ENCODE results near the gene MTMR10.
A peak's percentile ranks its signal among the peaks of the same experiment; 100 is the strongest.

The MTMR10 gene

GRCh38 chr15:31035610-31036009 lies 44.2 kb upstream of the MTMR10 start:
- no peak for DNase-seq (ENCODE audit: low read depth)
- H3K4me3 ChIP-seq (ENCODE audit: control insufficient read depth, low read depth, low read length) = no peak overlapping the region
- no peak for TF ChIP-seq CTCF (IDR thresholded peaks at IDR 0.05; ENCODE audit: control insufficient read depth, insufficient read depth, low read depth, low read length, missing control alignments)

GRCh38 chr15:31034152-31034551 lies 42.7 kb upstream of the MTMR10 start:
- no peak overlapping the region for H3K4me3 ChIP-seq (ENCODE audit: control insufficient read depth, low read depth, low read length)
- DNase-seq (ENCODE audit: low read depth) = no peak
- no peak for TF ChIP-seq CTCF (IDR thresholded peaks at IDR 0.05; ENCODE audit: control insufficient read depth, insufficient read depth, low read depth, low read length, missing control alignments)

DNA sequence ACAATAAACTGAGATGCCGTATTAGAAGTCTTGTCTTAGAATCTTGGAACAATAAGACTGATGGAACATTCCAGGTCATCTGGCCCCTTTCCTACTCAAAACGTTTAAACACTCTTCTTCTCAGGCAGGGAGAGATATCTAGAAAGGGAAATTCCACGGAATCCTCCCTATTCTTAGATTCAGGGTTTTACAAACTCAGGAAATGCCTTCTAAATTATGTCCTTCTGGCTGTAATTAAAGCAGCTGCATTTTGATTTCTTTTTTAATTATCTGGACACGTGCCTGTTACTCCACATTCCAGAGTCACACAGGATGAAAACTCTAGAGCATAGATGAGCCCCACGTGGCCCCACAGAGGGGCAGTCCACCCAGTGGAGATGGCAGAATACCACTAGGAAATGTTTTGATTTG lies 41.5 kb upstream of the MTMR10 start:
- DNase-seq (ENCODE audit: low read depth) = peak; percentile 86
- H3K4me3 ChIP-seq (ENCODE audit: control insufficient read depth, low read depth, low read length) = no peak overlapping the region

GRCh38 chr15:31031471-31032067 lies 40.1 kb upstream of the MTMR10 start:
- DNase-seq (ENCODE audit: low read depth) = no peak
- H3K4me3 ChIP-seq (ENCODE audit: control insufficient read depth, low read depth, low read length) = no peak overlapping the region

More for the DNA sequence above, 41.5 kb upstream of the MTMR10 start:
- no peak for TF ChIP-seq CTCF (IDR thresholded peaks at IDR 0.05; ENCODE audit: control insufficient read depth, insufficient read depth, low read depth, low read length, missing control alignments)

DNA sequence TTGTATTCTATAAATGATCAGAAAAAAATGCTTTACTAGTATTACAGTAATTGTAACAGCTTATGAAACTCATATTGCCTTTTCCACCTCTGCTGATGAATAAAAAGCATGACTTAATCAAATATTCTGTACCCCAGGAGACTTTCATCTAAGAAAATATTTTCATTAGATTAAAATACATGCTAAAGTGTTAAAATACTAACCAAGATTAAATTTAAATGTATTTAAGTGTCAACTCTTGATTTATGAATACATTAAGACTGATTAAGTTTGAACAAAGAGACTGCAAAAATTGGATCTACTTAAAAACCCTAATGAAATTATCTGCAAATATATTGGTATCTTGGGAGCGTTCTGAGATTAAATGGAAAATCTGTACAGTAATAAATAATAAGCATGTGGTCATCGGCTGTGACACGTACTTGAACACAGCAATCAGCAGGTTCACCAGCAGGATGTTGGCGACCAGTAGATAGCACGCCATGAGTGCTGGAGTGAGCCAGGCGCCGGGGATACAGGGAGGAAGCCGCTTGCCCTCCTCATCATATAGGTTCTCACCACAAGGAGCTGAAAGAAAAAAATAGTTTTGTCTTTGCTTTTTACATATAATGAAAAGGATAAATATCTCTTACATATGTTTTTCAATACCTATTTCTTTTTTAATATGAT lies 36.6 kb upstream of the MTMR10 start:
- no peak for TF ChIP-seq CTCF (IDR thresholded peaks at IDR 0.05; ENCODE audit: control insufficient read depth, insufficient read depth, low read depth, low read length, missing control alignments)

More at GRCh38 chr15:31031471-31032067, 40.1 kb upstream of the MTMR10 start:
- no peak for TF ChIP-seq CTCF (IDR thresholded peaks at IDR 0.05; ENCODE audit: control insufficient read depth, insufficient read depth, low read depth, low read length, missing control alignments)

GRCh38 chr15:31025996-31026395 lies 34.6 kb upstream of the MTMR10 start:
- no peak overlapping the region for H3K4me3 ChIP-seq (ENCODE audit: control insufficient read depth, low read depth, low read length)
- no peak for TF ChIP-seq CTCF (IDR thresholded peaks at IDR 0.05; ENCODE audit: control insufficient read depth, insufficient read depth, low read depth, low read length, missing control alignments)
- DNase-seq (ENCODE audit: low read depth) = no peak

More for the DNA sequence above, 36.6 kb upstream of the MTMR10 start:
- no peak for DNase-seq (ENCODE audit: low read depth)
- H3K4me3 ChIP-seq (ENCODE audit: control insufficient read depth, low read depth, low read length) = no peak overlapping the region
